ENCODE results near the gene TRABD2B. TPM values are rescaled to one million over a fixed set of nuclear protein-coding genes. Genes with fewer than 3 reads are reported as not detected.

The TRABD2B gene
- total and polyA plus RNA-seq, 2 donors (not counting 3 experiments of a cell fraction or from before 2014, with no cell fraction given): not detected

DNA sequence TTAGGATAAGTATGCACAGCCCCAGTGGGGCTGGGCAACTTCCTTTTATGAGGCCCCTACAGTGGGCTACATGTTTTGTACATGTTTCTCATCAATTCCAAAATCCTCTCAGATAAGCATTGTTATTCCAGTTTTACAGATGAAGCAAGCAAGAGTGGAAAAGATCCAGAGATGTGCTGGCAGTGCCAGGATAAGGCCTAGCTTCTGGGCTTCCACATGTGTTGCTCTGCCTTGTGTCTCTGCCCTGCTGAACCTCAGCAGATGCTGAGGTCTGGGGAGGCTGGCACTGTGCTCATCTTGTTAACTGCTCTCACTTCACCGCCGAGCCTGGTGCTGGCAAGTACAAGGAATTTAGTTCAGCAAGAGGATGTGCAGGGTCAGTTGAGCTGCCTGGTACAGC lies 202.1 kb downstream of the TRABD2B start:
- Histone ChIP-seq H3K4me2 (ENCODE audit: insufficient read depth, low read length) (no peak overlapping the region), H3K79me2 (ENCODE audit: control insufficient read depth, insufficient read depth, low read length) (no peaks in the 10 kb centered on the region), H3K4me3 (replicated peaks in 1 of 3; ENCODE audit: insufficient read depth in 1 of 3, low read depth in 1 of 3, low read length in 3 of 3) (no peak overlapping the region), H3K27me3 (ENCODE audit: control insufficient read depth in 2 of 2, insufficient read depth in 2 of 2, low read length in 2 of 2) (no peaks in the 10 kb centered on the region), H3K27ac (ENCODE audit: insufficient read depth, low read depth, low read length) (no peak overlapping the region), H3K9ac (replicated peaks; ENCODE audit: extremely low read depth, insufficient read depth, low read length) (no peak overlapping the region), H2AFZ (ENCODE audit: low read depth, low read length) (no peak overlapping the region), H3K36me3 (ENCODE audit: control insufficient read depth in 2 of 2, extremely low read depth in 1 of 2, insufficient read depth in 2 of 2, low read length in 2 of 2) (no peaks in the 10 kb centered on the region), H3K9me3 (replicated peaks; ENCODE audit: control insufficient read depth, insufficient read depth, low read length) (no peaks in the 10 kb centered on the region), H3K4me1 (ENCODE audit: control insufficient read depth, extremely low read depth, insufficient read depth, low read length) (no peaks in the 10 kb centered on the region), H3K9me1 (replicated peaks; ENCODE audit: control insufficient read depth, extremely low read depth, insufficient read depth, low read length) (no peaks in the 10 kb centered on the region), H4K20me1 (replicated peaks; ENCODE audit: control insufficient read depth, extremely low read depth, insufficient read depth, low read length) (no peaks in the 10 kb centered on the region)
- BruUV-seq (replicated peaks): no TSS peak
- ChIA-PET CTCF (interaction anchor here (0.8 kb wide), 1 partner anchor 362 kb away, joined by 3 read pairs; no protein-coding TSS in a partner anchor), POLR2A (no interaction called here)
- dilution Hi-C loops (cut with MboI; ENCODE audit: extremely low pct_ligation_motif_present, low sequenced_read_pairs) (no loop called here), intact Hi-C loops (cut with micrococcal nuclease) (no loop called here)
- TF ChIP-seq POLR2AphosphoS5 (IDR thresholded peaks at IDR 0.05; ENCODE audit: insufficient read depth, low read depth, low read length) (no peak), JUN (IDR thresholded peaks at IDR 0.05; ENCODE audit: borderline replicate concordance, insufficient read depth, insufficient read length, low read depth) (no peak), GATA2 (IDR thresholded peaks at IDR 0.05; ENCODE audit: insufficient read depth, insufficient read length, low read depth, low read length) (no peak), MYC (IDR thresholded peaks at IDR 0.05; ENCODE audit: low read depth, low read length) (no peak), POLR2A (IDR thresholded peaks at IDR 0.05; ENCODE audit: low read depth, low read length) (no peak), FOS (IDR thresholded peaks at IDR 0.05; ENCODE audit: borderline replicate concordance, insufficient read depth, low read length) (no peak), EZH2 (IDR thresholded peaks at IDR 0.05; ENCODE audit: borderline replicate concordance, low read depth, low read length, severe bottlenecking) (no peak)
- TF ChIP-seq, protein P1, sequence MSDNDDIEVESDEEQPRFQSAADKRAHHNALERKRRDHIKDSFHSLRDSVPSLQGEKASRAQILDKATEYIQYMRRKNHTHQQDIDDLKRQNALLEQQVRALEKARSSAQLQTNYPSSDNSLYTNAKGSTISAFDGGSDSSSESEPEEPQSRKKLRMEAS (IDR thresholded peaks at IDR 0.05; ENCODE audit: insufficient read depth, insufficient read length): no peak
- TF ChIP-seq, protein P2, sequence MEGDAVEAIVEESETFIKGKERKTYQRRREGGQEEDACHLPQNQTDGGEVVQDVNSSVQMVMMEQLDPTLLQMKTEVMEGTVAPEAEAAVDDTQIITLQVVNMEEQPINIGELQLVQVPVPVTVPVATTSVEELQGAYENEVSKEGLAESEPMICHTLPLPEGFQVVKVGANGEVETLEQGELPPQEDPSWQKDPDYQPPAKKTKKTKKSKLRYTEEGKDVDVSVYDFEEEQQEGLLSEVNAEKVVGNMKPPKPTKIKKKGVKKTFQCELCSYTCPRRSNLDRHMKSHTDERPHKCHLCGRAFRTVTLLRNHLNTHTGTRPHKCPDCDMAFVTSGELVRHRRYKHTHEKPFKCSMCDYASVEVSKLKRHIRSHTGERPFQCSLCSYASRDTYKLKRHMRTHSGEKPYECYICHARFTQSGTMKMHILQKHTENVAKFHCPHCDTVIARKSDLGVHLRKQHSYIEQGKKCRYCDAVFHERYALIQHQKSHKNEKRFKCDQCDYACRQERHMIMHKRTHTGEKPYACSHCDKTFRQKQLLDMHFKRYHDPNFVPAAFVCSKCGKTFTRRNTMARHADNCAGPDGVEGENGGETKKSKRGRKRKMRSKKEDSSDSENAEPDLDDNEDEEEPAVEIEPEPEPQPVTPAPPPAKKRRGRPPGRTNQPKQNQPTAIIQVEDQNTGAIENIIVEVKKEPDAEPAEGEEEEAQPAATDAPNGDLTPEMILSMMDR (IDR thresholded peaks at IDR 0.05; ENCODE audit: extremely low read depth in 1 of 2, insufficient read depth in 1 of 2, low read depth in 1 of 2, low read length in 2 of 2): no peak
- no peak for FAIRE-seq
- DNase-seq (ENCODE audit: low read depth, low spot score): no peak
